HG02943 (cell line): Measurements from ENCODE around the gene PPM1D.
"Not testable (repeated sequence)": the region's sequence is repeated elsewhere in the genome, so short reads cannot be mapped to it uniquely, and the experiment has no call there.

Experiments
- ATAC-seq: cut with Tn5 transposase; IDR thresholded peaks from one replicate; pipeline ENCODE4 v1.9.1; 2021; ENCODE audit warnings: mild to moderate bottlenecking, low read depth, moderate library complexity; ENCODE audit not compliant: unreplicated experiment

The PPM1D gene

GRCh38 chr17:60599620-60600489 lies at the start of gene PPM1D:
TSS of gene PPM1D (plus strand) at chr17:60600193. CDS start at chr17:60600415, 222 bp downstream.
- peak; percentile 89 for ATAC-seq

GRCh38 chr17:60552255-60552654 lies 47.7 kb upstream of the PPM1D start:
- ATAC-seq, result not testable (repeated sequence)

- ATAC-seq, result no peak
Observed at GRCh38 chr17:60554377-60554788, 45.6 kb upstream of the PPM1D start.

DNA sequence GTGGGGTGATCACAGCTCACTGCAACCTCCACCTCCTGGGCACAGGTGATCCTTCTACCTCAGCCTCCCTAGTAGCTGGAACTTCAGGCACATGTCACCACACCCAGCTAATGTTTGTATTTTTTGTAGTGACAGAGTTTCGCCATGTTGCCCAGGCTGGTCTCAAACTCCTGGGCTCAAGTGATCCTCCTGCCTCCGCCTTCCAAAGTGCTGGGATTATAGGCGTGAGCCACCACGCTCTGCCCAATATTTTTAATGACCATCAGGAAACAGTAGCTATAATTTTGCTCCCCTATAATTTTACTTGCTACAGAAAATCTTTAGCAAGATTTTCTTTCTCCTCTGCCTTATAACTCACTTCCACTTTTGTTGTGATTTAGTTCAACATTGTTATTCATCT lies 44.2 kb upstream of the PPM1D start:
- ATAC-seq, result no peak

GRCh38 chr17:60557805-60558204 lies 42.2 kb upstream of the PPM1D start:
- ATAC-seq, result no peak

DNA sequence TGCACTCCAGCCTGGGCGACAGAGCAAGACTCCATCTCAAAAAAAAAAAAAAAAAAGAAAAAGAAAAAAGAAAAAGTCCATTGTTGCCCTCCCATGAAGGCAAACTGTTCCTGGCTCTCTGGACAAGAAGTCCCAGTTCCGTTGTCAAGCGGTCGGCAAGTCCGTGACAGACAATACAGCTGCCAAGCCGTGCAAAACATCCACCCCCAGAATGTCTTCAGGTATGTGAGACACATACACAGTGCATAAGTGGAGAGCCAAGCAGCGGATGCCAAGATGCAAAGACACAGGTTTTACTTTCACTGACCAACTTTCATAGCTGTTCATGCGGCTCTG lies 40.4 kb upstream of the PPM1D start:
- no peak for ATAC-seq

- no peak for ATAC-seq
Observed at GRCh38 chr17:60559995-60560859, 39.8 kb upstream of the PPM1D start.

GRCh38 chr17:60560860-60561257 lies 39.1 kb upstream of the PPM1D start:
- no peak for ATAC-seq

DNA sequence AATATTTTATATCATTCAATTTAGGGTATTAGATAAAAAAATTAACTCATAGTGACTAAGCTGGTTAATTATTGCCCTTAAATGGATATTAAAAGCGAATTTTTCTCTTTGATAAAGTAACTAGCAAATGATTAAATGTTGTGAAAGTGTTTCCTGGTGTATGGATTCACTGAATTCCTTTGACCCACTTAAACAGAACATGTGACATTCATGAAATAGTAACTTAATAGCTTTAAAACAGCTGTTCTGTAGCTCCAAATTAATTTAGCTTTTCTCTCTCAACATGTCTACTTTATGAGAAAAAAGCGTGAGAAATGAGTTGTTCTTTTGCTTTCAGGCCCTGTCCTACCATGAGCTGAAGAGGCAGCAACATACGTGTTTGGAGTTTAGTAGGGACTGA lies 37.6 kb upstream of the PPM1D start:
- ATAC-seq, result no peak

- ATAC-seq, result no peak
Observed at GRCh38 chr17:60563743-60564142, 36.2 kb upstream of the PPM1D start.

DNA sequence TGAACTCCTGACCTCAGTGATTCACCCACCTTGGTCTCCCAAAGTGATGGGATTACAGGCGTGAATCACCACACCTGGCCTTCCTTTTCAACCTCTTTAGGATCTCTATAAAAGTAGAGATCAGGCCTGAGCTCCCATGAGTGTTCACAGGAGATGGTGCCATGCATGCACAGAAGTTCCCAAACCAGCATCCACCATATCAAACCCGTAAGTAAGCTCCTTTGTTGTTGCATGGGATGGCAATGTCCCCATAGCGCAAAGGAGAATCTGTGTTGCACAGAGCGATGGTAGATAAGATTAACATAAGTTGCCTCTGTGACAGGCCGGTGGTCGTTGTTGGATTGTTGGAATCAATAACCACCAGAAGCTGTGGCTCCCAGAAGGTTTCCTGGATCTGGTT lies 34.8 kb upstream of the PPM1D start:
- ATAC-seq, result no peak

DNA sequence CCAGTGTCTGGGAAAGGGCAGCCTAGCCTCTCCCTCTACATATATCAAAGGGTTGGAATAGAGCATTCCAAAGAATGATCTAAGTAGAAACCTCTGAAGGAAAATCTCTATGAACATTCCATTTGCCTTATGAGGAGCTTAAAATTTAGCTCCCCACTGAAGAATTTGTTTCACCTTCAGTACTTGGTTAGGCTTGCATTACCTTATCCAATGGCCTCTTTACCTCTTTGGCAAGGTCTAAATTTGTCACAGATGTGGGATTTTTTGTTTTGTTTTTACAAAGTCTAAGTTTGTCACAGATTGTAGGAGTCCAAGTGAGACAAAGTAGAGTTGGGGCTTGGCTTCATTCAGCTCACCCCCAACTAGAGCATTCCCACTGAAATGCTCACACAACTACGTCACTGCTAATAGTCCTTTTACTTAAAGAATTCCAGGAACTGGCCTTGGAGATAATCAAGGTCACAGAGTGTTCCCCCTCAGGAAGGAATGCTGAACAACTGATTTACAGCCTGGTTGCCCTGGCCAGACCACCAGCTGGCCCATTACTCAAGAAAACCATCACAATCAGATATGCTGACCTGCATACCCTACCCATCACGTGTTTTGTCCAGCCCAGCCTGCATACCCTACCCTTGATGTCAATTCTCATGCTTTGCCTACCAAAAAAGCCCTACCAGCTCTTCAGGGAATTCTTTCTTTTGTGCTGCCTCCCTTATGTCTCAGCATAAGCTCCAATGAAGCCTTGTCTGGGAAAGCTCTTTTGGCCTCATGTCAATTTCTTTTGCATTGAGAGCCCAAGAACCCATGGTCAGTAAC lies 26.5 kb upstream of the PPM1D start:
- ATAC-seq, result no peak

DNA sequence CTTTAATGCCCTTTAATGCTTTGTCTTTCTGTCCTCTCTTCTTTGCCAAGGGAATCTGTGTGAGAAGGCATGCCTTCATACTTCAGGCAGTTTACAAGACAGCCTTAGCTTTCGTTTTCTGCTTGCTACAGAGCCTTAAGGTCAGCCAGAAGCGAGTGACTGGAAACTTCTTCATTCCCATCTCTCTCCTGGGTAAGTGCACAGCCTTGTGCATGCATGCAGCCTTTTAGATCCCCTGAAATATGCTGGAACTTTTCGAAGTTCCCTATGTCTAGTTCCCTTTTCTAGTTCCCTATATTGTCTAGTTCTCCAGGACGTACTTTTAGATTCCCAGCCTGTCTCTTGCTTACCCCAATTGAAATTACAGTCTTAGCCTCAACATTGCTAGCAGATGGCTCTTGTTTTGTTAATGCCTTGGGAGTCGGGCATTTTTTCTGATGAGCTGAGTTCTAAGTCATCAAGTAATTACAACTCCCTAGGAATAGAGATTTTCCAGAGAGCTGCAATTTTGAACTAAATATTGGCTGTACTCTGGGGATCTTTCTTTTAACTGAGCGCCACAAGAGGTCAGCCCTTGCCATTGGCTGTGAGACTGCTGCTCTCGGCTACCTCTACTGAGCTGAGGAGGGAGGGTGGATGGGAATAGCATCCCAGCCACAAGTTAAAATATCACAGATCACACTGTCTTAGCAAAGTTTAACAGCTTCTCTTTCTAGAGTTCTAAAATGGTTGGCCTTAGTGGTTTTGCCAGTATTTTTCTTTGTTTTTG lies 22.7 kb upstream of the PPM1D start:
- no peak for ATAC-seq

DNA sequence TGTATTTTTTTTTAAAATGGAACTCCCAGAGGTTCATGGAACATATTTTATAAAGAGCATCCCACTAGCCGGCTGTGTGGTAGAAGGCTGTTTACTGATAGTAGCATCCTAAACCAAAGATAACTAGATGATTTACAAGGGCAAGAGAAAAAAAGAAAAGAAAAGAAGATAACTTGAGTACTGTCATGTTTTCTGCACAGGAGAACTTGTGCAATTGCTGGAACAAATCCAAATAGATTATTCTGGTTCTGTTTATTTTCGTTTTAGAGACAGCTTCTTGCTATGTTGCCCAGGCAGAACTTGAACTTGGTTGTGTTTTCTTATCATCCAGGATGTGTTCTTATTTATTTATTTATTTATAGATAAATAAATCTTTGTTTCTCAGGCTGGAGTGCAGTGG lies 20.9 kb upstream of the PPM1D start:
- no peak for ATAC-seq

DNA sequence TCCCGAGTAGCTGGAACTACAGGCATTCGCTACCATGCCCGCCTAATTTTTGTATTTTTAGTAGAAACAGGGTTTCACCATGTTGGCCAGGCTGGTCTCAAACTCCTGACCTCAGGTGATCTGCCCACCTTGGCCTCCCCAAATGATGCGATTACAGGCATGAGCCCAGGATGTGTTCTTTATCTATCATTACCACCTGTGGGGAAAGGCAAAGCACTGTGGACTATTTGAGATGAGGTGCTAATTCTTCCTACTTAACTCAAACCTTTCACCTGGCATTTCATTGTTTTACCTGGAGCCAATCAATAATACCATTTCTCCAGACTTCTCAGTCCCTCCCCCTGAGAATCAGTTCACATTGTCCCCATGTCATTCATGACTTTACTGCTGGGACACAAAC lies 20.4 kb upstream of the PPM1D start:
- no peak for ATAC-seq

- no peak for ATAC-seq
Observed at GRCh38 chr17:60583008-60583407, 17.0 kb upstream of the PPM1D start.

GRCh38 chr17:60585887-60586286 lies 14.1 kb upstream of the PPM1D start:
- no peak for ATAC-seq

DNA sequence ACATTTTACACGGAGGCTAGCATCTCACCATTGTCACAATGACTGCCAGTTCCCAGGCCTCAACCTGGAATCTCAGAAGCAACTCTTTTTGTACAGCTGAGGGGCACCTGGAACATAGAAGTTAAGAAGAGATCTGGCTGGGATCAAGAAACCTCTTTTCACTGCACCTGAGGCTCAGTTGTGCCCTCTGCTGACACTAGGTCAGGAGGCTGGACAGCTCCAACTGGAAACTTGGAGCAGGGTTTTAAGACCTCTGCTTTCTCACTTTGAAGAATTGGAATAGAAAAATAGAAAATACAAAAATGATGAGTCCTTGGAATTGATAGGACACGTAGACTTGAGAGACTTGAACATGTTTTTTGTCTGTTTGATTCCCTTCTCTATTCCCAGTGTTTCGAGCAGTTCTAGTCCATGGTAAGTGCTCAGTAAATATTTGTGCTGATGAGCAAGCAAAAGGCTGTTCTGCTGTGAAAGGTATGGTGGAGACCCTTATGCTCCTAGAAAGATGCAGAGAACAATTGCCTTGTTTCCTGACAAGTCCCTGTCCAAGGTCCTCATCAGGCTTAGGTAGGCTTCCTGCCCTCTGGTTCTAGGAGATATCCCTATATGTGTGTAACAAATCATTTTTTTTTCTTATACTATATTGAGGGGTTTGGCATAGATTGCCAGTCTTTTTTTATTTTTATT lies 13.6 kb upstream of the PPM1D start:
- ATAC-seq, result no peak

DNA sequence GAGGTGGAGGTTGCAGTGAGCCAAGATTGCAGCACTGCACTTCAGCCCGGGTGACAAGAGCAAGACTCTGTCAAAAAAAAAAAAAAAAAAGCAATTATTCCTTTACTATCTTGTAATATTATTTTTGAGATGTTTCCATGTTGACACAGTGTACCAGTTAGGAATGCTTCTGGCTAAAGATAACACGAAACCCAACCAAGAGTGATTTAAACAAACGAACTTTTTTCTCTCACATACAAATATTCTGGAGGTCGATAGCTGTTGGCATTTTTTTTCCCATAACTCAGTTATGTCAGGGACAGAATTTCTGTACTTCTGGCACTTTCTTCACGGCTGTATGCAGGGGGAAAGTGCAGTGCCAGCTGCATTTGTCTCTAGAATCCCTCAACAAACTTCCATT lies 9.9 kb upstream of the PPM1D start:
- no peak for ATAC-seq

GRCh38 chr17:60592750-60593149 lies 7.2 kb upstream of the PPM1D start:
- ATAC-seq, result no peak
